ENCODE measurements around the gene LILRB5. TPM values are rescaled to one million over a fixed set of nuclear protein-coding genes. Genes with fewer than 3 reads are reported as not detected.

Gene LILRB5
- total and polyA plus RNA-seq, 2 of the 4 experiments (the other 2 are of a cell fraction): not detected

DNA sequence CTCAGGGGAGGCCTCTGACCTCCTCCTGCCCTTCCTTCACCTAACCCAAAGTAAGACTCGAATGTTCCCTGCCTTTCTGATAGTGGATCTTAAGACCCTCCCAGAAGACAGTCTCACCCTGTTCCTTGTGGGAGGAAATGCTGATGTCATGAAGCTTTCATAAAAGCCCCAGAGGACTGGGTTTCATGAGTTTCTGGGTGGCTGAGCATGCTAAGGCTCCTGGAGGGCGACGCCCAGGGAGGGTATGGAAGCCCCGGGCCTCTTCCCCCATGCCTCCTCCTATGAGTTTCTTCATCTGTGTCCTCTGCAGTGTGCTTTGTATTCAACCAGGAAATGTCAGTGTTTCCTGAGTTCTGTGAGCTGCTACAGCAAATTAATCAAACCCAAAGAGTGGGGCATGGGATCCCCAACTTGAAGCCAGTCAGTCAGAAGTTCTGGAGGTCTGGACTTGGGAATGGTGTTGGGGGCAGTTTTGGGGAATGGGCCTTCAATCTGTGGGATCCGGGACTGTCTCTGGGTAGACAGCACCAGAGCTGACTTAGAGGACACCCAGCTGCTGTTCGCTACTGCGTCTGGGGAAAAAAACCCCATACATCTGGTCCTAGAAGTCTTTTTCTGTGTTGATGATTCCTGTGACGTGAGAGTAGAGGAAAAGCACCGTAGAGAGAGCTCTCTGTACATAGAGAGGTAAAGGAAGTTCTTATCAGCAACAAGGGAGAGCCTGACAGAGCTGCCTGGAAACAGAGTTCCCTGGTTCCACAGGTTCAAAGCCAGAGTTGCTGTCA, 25.8 kb upstream of the LILRB5 start:
- Histone ChIP-seq H3K56ac (ENCODE audit: extremely low read depth, insufficient read depth, low read length) (no peak overlapping the region), H3K9me3 (ENCODE audit: control insufficient read depth, insufficient read depth, low read length) (no peaks in the 10 kb centered on the region), H4K8ac (ENCODE audit: low read depth in 2 of 2, low read length in 2 of 2) (no peak overlapping the region), H2AK5ac (ENCODE audit: low read depth, low read length) (no peak overlapping the region), H2BK20ac (ENCODE audit: low read depth, low read length) (no peak overlapping the region), H3K27ac (ENCODE audit: insufficient read depth, low read length) (no peak overlapping the region), H3K4me3 (ENCODE audit: insufficient read depth, low read depth, low read length) (no peak overlapping the region), H4K5ac (ENCODE audit: low read depth, low read length) (no peak overlapping the region), H3K79me1 (ENCODE audit: low read depth in 1 of 2, low read length in 2 of 2) (no peaks in the 10 kb centered on the region), H3K4ac (ENCODE audit: low read depth, low read length) (no peak overlapping the region), H2AFZ (replicated peaks; ENCODE audit: low read length, poor library complexity) (no peak overlapping the region), H3K36me3 (ENCODE audit: control insufficient read depth, insufficient read depth, low read length) (no peaks in the 10 kb centered on the region), H3K23ac (ENCODE audit: low read depth, low read length) (no peak overlapping the region), H2BK5ac (ENCODE audit: low read depth, low read length, poor library complexity, severe bottlenecking) (no peak overlapping the region), H3K4me2 (ENCODE audit: low read depth, low read length) (no peak overlapping the region), H3K18ac (ENCODE audit: low read depth, low read length) (no peak overlapping the region), H4K20me1 (ENCODE audit: insufficient read depth, low read length) (no peaks in the 10 kb centered on the region), H2BK15ac (ENCODE audit: low read depth, low read length) (no peak overlapping the region), H2BK120ac (ENCODE audit: low read depth, low read length) (no peak overlapping the region), H3K9ac (ENCODE audit: low read depth, low read length) (no peak overlapping the region), H3K27me3 (ENCODE audit: control insufficient read depth, insufficient read depth, low read length) (peaks cover 2% of the 10 kb centered on the region; the same call in 1 of the 2 replicates), H3K14ac (replicated peaks; ENCODE audit: low read depth, low read length) (no peak overlapping the region), H3K4me1 (ENCODE audit: control insufficient read depth, insufficient read depth, low read length) (no peaks in the 10 kb centered on the region), H4K91ac (ENCODE audit: insufficient read depth, low read depth, low read length) (no peak overlapping the region), H2AK9ac (replicated peaks; ENCODE audit: low read depth, low read length, poor library complexity) (no peak overlapping the region), H3K9me1 (ENCODE audit: insufficient read depth, low read length) (no peaks in the 10 kb centered on the region)
- ATAC-seq (ENCODE audit: low read depth) (no peak), DNase-seq (no peak)
- no TSS peak for BruUV-seq (replicated peaks)
- TF ChIP-seq MAZ (IDR thresholded peaks at IDR 0.05; ENCODE audit: borderline replicate concordance, low read depth, low read length) (no peak), SMC3 (IDR thresholded peaks at IDR 0.05; ENCODE audit: low read depth, low read length) (no peak), RFX5 (IDR thresholded peaks at IDR 0.05; ENCODE audit: low read depth, low read length) (no peak), CEBPB (IDR thresholded peaks at IDR 0.05; ENCODE audit: low read depth, low read length) (no peak), BHLHE40 (IDR thresholded peaks at IDR 0.05; ENCODE audit: low read depth, low read length) (no peak), NFE2L2 (IDR thresholded peaks at IDR 0.05; ENCODE audit: low read depth, low read length) (no peak), CHD1 (IDR thresholded peaks at IDR 0.05; ENCODE audit: low read depth, low read length) (no peak), RCOR1 (IDR thresholded peaks at IDR 0.05; ENCODE audit: insufficient replicate concordance, low read length) (no peak), MAFK (IDR thresholded peaks at IDR 0.05; ENCODE audit: low read depth, low read length) (no peak), RAD21 (IDR thresholded peaks at IDR 0.05; ENCODE audit: low read length) (no peak), POLR2A (IDR thresholded peaks at IDR 0.05; ENCODE audit: low read depth, low read length) (no peak), MXI1 (IDR thresholded peaks at IDR 0.05; ENCODE audit: borderline replicate concordance, low read depth, low read length) (no peak), FOS (IDR thresholded peaks at IDR 0.05; ENCODE audit: low read depth, low read length) (no peak)
- TF ChIP-seq, protein P1, sequence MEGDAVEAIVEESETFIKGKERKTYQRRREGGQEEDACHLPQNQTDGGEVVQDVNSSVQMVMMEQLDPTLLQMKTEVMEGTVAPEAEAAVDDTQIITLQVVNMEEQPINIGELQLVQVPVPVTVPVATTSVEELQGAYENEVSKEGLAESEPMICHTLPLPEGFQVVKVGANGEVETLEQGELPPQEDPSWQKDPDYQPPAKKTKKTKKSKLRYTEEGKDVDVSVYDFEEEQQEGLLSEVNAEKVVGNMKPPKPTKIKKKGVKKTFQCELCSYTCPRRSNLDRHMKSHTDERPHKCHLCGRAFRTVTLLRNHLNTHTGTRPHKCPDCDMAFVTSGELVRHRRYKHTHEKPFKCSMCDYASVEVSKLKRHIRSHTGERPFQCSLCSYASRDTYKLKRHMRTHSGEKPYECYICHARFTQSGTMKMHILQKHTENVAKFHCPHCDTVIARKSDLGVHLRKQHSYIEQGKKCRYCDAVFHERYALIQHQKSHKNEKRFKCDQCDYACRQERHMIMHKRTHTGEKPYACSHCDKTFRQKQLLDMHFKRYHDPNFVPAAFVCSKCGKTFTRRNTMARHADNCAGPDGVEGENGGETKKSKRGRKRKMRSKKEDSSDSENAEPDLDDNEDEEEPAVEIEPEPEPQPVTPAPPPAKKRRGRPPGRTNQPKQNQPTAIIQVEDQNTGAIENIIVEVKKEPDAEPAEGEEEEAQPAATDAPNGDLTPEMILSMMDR (conservative IDR thresholded peaks at IDR 0.05; ENCODE audit: low read depth, low read length): no peak
- TF ChIP-seq, protein P2, sequence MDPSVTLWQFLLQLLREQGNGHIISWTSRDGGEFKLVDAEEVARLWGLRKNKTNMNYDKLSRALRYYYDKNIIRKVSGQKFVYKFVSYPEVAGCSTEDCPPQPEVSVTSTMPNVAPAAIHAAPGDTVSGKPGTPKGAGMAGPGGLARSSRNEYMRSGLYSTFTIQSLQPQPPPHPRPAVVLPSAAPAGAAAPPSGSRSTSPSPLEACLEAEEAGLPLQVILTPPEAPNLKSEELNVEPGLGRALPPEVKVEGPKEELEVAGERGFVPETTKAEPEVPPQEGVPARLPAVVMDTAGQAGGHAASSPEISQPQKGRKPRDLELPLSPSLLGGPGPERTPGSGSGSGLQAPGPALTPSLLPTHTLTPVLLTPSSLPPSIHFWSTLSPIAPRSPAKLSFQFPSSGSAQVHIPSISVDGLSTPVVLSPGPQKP (IDR thresholded peaks at IDR 0.05; ENCODE audit: borderline replicate concordance, low read depth, low read length): no peak
- TF ChIP-seq, protein P3, sequence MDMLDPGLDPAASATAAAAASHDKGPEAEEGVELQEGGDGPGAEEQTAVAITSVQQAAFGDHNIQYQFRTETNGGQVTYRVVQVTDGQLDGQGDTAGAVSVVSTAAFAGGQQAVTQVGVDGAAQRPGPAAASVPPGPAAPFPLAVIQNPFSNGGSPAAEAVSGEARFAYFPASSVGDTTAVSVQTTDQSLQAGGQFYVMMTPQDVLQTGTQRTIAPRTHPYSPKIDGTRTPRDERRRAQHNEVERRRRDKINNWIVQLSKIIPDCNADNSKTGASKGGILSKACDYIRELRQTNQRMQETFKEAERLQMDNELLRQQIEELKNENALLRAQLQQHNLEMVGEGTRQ (IDR thresholded peaks at IDR 0.05; ENCODE audit: low read depth, low read length): no peak
- in situ Hi-C loops (cut with MboI; ENCODE audit: low sequenced_read_pairs) (loop anchor here (5.0 kb wide), 1 partner anchor 349 kb away; the partner anchor contains the start of gene LILRB1), dilution Hi-C loops (cut with HindIII; ENCODE audit: low sequenced_read_pairs, unreplicated experiment) (no loop called here), intact Hi-C loops (cut with micrococcal nuclease) (no loop called here)
- WGBS, 2 experiments (ENCODE audit: extremely low coverage in 2 of 2, insufficient read length in 1 of 2): no CpG with 5 or more reads among the region's 9 CpGs
- ChIA-PET POLR2A (ENCODE audit: unreplicated experiment) (no interaction called here), CTCF (no interaction called here)
